GM21528 (cell line): ENCODE data around the gene RAPGEF1.
"Not testable (repeated sequence)": the region's sequence is repeated elsewhere in the genome, so short reads cannot be mapped to it uniquely, and the experiment has no call there.

Experiments
- ATAC-seq: cut with Tn5 transposase; IDR thresholded peaks from one replicate; pipeline ENCODE4 v1.9.1; 2021; ENCODE audit warnings: mild to moderate bottlenecking, moderate library complexity; ENCODE audit not compliant: unreplicated experiment, low FRiP score

RAPGEF1 gene

GRCh38 chr9:131549186-131549585 lies 190.7 kb downstream of the RAPGEF1 start:
- ATAC-seq = not testable (repeated sequence)

GRCh38 chr9:131546336-131547084 lies 193.4 kb downstream of the RAPGEF1 start:
- ATAC-seq = no peak

- no peak for ATAC-seq
Observed at GRCh38 chr9:131545786-131546335, 194.0 kb downstream of the RAPGEF1 start.

GRCh38 chr9:131545003-131545785 lies 194.7 kb downstream of the RAPGEF1 start, which contains the start of gene PRRT1B:
Gene PRRT1B (plus strand): TSS chr9:131545523. CDS start chr9:131545616, 93 bp downstream.
- no peak for ATAC-seq

- ATAC-seq = no peak
Observed at GRCh38 chr9:131543141-131543540, 196.7 kb downstream of the RAPGEF1 start.

- ATAC-seq = no peak
Observed at GRCh38 chr9:131539223-131539923, 200.5 kb downstream of the RAPGEF1 start.

- no peak for ATAC-seq
Observed at GRCh38 chr9:131537946-131538345, 201.9 kb downstream of the RAPGEF1 start.

GRCh38 chr9:131534721-131535237 lies 205.1 kb downstream of the RAPGEF1 start:
- ATAC-seq = no peak

- ATAC-seq = peak; percentile 80
Observed at GRCh38 chr9:131530920-131531832, 208.7 kb downstream of the RAPGEF1 start, which contains the start of gene UCK1. Gene UCK1 (minus strand): TSS chr9:131531263. CDS start chr9:131531174, 89 bp downstream.

- peak; percentile 12 for ATAC-seq
Observed at GRCh38 chr9:131530546-131530919, 209.3 kb downstream of the RAPGEF1 start.

- no peak for ATAC-seq
Observed at GRCh38 chr9:131529597-131530545, 210.0 kb downstream of the RAPGEF1 start.

- no peak for ATAC-seq
Observed at GRCh38 chr9:131528886-131529505, 210.9 kb downstream of the RAPGEF1 start.

GRCh38 chr9:131528186-131528585 lies 211.7 kb downstream of the RAPGEF1 start:
- no peak for ATAC-seq
